Left colon (tissue), 2 donors: ENCODE data around the gene MRPL28. TPM values are rescaled to one million over a fixed set of nuclear protein-coding genes. Genes with fewer than 3 reads are reported as not detected.
"Not testable (repeated sequence)": the region's sequence is repeated elsewhere in the genome, so short reads cannot be mapped to it uniquely, and the experiment has no call there.

Experiments used
- ATAC-seq: fragments of 200-7000 bp; cut with Tn5 transposase; one replicate; pipeline ENCODE4 v1.9.1; 2020; ENCODE audit warnings: mild to moderate bottlenecking, moderate library complexity
- DNase-seq, 2 donors: peaks; one replicate each; pipeline ENCODE4 v3.0.0-alpha.2; 2020
- intact Hi-C, 2 donors: fragments of 100-400 bp; cut with DNase I in 1 of 2; cut with micrococcal nuclease in 1 of 2; formaldehyde crosslinking; loops; one replicate each; pipeline versions ENCODE4 v1.11.2 to v1.14.0; 2022; cut with DNase I, micrococcal nuclease
- total RNA-seq, 2 donors: library from RNA; stranded (reverse); fragmentation: NEBNext Ultra II Directional; extraction: Animal tissue kit (Norgen Biotek cat#: 25700); gene quantifications; one replicate each; pipeline ENCODE4 v1.2.1, GENCODE V29; 2021
- donor health status: DM: no; HTN: no; CAD: no.
- donor health status: DM: yes; HTN: yes; CAD: no.

Gene MRPL28
- total RNA-seq, 2 donors from 2014 or later = 47.7 to 48.2 TPM

DNA sequence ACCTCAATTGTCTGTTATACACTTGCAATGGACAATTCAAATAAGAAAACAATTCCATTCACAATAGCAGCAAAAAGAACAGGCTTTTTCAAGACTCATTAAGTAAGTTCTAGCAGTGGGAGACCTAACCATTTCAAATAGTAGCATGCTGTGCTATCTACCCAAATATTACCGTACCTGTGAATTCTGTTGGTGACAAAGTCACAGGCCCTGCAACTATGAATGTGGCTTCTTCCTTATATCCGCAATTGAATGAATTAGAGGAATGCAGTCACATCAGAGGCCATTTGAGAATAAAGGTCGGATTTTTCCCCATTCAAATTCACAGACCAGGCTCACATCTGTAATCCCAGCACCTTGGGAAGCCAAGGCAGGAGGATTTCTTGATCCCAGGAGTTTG is 25.9 kb upstream of the MRPL28 start:
- DNase-seq (no peak), ATAC-seq (no peak)
- intact Hi-C loops = no loop called here

DNA sequence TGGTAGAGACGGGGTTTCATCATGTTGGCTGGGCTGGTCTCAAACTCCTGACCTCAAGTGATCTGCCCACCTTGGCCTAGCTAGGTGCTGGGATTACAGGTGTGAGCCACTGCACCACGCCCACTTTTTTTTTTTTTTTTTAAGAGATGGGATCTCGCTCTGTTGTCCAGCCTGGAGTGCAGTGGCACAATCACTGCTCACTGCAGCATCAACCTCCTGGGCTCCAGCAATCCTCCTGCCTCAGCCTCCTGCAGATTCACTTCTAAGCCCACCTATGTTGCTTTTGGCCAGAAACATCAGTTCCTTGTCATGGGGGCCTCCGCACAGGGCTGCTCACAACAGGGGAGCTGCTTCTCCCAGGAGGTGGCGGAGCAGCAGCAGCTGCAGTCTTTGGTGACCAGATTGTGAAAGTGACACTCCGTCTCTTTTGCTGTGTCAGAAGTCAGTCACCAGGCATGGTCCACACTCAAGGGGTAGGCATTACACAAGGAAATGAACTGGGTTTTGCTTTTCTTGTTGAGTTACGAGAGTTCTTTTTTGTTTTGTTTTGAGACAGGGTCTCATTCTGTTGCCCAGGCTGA is 22.2 kb upstream of the MRPL28 start:
- intact Hi-C loops = no loop called here

DNA sequence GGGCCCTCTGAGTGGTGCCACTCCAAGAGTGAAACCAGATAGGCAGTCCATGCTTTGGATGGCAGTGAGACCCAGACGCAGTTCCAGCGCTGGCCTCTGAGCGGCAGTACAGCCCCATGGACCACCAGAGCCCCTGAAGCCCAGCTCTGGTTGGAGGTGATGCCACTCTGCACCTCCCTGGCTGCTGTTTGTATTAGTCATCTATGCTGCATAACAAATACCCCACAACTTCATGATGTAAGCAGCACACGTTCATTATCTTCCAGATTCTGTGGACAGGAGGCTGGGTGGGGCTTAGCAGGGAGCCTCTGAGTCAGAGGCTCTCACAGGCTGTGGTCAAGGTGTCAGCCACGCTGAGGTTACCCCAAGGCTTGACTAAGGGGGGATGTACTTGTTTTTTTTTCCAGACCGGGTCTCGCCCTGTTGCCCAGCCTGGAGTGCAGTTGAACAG is 21.6 kb upstream of the MRPL28 start:
- intact Hi-C loops = no loop called here
- DNase-seq (peak in 1 of 2 donors; percentile 28), ATAC-seq (peak; percentile 75)

More for the DNA sequence above, 22.2 kb upstream of the MRPL28 start:
- ATAC-seq (no peak), DNase-seq (no peak)

DNA sequence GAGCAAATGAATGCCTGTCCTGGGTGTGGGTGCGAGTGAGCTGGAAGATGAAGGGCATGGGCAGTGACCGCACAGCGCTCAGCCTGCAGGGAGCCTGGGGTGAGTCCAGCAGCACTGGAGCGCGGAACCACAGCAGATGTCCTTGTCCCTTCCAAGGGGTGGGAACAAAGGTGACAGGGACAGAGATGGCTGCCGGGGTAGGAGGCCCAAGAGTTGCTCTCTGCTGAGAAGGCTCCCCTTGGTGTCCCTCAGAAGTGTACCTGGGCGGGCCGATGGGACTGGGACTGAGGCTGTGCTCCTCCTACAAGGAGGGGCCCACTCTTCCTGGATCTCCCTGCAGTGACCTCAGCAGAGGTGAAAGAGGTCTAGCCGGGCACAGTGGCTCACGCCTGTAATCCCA is 19.0 kb upstream of the MRPL28 start:
- no peak for DNase-seq
- intact Hi-C loops = no loop called here
- ATAC-seq = no peak

DNA sequence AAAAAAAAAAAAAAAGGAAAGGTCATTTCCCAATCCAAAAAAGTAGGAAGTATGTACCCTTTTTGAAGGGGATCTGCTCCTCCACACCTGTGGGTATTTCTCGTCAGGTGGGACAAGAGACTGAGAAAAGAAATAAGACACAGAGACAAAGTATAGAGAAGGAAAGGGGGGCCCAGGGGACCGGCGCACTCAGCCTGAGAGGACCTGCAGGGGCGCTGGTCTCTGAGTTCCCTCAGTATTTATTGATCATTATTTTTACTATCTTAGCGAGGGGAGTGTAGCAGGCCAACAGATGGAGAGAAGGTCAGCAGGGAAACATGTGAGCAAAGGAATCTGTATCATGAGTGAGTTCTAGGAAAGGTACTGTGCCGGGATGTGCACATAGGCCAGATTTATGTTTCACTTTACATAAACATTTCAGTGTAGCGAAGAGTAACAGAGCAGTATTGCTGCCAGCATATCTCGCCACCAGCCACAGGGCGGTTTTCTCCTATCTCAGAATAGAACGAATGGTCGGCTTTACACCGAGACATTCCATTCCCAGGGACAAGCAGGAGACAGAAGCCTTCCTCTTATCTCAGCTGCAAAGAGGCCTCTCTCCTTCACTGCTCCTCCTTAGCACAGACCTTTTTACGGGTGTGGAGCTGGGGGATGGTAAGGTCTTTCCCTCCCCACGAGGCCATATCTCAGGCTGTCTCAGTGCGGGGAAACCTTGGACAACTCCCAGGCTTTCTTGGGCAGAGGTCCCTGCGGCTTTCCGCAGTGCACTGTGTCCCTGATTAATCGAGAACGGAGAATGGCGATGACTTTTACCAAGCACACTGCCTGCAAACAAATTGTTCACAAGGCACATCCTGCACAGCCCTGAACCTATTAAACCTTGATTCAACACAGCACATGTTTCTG is 17.7 kb upstream of the MRPL28 start:
- ATAC-seq, intact Hi-C loops: not testable (repeated sequence)
- peak in 1 of 2 donors; percentile 30 for DNase-seq

DNA sequence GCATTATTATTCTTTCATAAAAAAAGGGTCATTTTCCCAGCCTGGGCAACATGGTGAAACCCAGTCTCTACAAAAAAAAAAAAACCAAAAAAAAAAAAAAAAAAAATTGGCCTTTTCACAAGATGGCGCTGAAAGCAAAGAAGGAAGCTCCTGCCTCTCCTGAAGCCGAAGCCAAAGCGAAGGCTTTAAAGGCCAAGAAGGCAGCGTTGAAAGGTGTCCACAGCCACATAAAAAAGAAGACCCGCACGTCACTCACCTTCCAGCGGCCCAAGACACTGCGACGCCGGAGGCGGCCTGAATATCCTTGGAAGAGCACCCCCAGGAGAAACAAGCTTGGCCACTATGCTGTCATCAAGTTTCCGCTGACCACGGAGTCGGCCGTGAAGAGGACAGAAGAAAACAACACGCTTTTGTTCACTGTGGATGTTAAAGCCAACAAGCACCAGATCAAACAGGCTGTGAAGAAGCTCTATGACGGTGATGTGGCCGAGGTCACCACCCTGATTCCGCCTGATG is 16.4 kb upstream of the MRPL28 start:
- DNase-seq (no peak), ATAC-seq (no peak)
- intact Hi-C loops = no loop called here

DNA sequence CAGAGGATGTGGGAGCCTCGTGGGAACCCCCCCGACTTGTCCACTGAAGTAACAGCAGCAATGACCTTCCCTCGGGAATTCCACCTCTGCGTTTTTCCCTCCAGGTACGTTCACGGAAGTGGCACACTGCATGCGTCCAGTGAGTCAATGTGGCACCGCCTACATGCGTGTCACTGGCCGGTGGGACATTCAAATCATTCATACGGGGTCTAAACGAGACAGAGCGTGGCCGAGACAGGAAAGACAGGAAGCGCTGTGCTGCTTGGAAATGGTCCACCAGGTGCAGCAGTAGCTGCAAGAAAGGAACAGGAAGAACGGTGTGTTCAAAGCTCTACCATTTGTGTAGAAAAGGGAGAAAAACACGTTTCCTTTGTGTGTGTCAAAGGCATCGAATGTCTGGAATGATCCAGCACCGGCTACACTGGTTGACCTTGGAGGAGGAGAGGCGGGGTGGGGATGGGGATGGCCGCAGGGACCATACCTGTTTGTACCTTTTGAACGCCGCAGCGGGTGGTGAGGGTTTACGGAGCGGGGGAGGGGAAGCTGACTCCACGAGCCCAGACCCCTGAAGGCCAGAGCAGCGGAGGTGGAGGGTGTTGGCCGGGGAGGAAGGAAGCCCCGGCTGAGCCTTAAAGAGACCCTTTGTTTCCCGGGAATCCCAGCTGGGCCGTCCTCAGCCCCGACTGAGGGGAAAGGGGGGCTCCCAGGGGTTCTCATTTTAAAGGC is 13.2 kb upstream of the MRPL28 start:
- intact Hi-C loops = no loop called here
- peak; percentile 78 to 88 for DNase-seq
- ATAC-seq = peak; percentile 54

DNA sequence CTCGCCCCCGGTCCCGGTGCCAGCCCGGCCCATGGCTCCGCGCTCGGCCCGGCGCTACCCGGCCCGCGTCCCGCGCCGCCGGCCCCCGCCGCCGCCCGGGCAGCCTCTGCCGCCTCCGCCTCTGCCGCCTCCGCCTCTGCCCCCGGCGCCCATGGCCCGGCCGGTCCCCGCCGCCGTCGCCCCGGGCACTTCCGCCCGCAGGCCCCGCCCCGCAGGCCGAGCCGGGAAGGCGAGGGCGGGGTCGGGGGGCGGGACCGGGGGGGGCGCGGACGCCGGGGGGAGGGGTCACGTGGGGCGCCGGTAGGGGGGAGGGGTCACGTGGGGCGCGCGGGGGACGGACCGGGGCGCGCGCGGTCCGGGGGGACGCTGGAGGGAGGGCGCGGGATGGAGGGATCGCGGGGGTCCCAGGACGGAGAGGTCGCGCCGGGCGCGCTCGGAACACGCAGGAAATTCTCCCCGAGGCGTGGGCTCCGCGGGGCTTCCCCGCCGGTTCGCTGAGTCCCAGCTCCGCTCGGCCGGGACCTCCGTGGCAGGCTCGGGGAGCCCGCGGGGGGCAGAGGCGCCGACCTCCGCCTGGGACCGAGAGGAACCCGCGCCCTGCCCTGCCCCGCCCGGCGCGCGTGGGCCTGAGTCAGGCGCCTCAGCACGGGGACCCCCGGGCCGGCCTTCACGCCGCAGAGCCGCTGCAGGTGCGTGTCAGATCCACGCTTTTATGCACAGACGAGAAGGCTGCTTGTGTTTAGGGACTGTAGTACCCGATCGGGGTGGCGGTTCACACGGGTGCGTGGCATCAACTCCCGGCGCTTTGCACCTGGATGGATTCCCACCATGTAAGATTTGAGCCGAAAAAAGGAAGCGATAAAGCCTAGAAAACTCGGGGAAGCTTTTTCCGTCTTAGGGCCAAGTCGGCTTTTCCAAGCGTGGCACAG is 11.7 kb upstream of the MRPL28 start, which contains the start of gene PGAP6:
Gene PGAP6 (minus strand): TSS at position 190 of the 929 bp plus-strand sequence. CDS start 157 bp downstream, at position 33.
- peak in 1 of 2 donors; percentile 72 for DNase-seq

DNA sequence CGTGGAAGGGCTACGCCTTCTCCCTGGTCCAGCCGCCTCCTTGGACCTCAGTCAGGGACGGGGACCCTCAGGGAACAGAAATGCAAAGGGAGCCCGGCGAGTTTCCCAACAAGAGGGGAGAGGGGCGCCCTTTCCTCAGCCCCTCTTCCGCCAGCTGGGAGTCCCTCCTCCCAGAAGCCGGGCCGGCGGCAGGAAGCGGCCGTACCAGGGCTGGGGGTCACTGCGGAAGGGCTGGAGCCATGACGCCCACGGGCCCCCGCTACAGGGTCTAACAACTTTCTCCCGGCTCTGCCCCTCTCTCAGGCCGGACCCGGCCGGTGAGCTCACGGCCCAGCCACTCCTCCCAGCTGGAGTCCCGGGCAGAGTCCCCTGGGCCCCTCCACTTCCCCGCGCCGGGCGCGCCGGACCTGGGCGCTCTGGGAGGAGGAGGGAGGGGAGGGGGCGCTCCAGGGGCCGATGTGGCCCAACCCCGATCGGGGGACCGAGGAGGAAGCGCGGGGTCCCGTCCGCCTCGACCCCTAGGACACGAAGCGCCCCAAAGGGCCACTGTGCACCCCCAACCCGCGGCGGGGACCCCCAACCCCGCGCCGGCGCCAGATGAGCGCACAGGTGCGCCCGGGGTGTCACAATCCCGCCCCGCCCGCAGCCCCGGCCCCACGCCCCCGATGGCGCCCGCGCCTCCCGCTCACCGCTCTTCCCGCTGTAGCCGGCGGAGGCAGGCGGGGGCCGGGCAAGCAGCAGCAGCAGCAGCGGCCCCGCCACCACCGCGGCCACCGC is 10.9 kb upstream of the MRPL28 start:
- intact Hi-C loops = no loop called here

More for the DNA sequence above, 11.7 kb upstream of the MRPL28 start, which contains the start of gene PGAP6:
- intact Hi-C loops = no loop called here
- ATAC-seq = peak; percentile 49

DNA sequence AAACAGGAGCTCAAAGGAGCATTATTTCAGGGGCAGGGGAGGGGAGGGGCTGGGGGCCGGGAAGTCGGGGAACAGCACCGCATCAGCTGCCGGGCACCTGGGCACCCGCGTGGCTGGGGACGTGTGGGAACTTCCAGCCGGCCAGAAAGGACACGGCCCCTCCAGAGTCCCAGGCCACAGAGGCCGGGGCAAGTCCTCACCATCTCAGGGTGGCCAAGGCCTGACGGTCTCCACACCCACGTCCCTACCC is 10.3 kb upstream of the MRPL28 start:
- ATAC-seq = peak; percentile 23
- intact Hi-C loops = no loop called here
- DNase-seq = no peak

More for the DNA sequence above, 10.9 kb upstream of the MRPL28 start:
- peak; percentile 37 for ATAC-seq
- peak in 1 of 2 donors; percentile 61 for DNase-seq

DNA sequence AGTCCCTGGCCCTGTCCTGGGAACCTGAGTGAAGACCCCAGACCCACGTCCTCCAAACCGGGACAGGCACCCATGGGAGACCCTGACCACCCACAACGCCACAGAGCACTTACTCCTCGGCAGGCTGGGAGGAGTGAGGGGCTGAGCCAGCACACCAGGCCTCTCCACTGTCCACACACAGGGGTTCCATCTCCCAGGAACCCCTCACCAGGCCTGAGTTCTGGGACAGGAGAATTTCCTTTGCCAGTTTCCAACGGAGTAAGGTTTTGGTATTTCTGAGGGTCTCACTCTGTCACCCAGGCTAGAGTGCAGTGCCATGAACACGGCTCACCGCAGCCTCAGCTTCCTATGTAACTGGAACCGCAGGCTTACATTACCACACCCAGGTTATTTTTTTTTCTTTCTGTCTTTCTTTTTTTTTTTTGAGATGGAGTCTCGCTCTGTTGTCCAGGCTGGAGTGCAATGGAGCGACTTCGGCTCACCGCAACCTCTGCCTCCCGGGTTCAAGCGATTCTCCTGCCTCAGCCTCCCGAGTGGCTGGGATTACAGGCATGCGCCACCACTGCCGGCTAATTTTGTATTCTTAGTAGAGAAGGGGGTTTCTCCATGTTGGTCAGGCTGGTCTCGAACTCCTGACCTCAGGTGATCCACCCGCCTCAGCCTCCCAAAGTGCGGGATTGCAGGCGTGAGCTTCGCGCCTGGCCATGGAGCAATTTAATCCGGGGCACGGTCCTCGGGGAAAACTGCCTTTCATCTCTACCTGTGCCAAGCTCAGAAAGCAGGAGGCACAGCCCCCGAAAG is 9.8 kb upstream of the MRPL28 start:
- ATAC-seq (no peak), DNase-seq (no peak)
- intact Hi-C loops = no loop called here

DNA sequence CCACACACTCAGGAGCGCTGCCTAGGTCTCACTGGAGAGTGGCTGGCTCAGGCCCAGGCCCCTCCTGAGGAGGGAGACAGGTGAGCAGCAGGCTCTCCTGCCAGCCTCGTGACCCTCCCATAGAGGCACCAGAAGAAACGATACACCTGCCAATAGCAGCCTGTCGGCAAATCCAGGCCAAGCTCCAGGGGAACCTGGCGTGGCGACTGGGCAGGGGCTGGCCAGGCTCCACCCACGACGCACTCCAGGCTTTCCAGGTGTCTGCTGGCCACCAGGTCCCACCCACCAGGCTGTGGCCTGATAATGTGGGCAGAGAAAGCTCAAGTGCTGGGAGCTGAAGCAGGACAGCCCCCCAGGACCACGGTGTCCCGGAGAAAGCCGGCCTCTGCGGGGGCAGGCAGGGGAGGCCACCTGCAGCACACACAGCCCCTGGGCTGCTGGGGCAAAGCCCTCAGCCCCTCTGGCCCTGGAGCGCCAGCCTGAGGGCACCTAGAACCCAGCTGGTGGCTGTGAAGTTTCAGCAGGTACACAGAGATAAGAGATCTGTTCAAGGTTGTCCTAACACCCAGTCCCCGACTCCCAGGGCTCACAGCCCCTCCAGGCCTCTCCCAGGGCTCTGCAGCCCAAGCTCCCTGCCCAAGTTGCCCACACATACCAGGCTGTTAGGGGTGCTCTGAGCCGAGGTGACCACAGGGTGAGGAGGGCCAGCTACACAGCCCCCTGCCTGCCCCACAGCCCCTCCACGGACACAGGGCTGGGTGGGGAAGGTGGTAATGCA is 9.0 kb upstream of the MRPL28 start:
- peak; percentile 66 for ATAC-seq

DNA sequence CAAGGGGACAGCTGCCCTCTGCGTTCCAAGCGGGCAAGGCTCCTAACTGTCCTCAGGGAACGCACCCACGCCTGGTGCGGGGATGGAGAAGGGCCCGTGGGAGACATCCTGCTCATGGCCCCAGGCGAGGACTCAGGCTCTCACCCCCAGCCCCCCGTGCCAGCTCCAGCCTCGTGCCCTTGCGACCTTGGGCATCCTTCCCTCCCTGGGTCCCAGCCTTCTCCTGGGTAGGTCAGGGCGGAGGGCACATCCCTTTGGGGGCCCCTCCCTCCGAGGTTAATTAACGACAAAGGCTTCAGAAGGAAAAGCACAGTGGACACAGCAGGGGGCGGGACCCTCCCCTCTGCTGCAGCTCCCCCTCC is 8.5 kb upstream of the MRPL28 start:
- intact Hi-C loops = no loop called here
- no peak for ATAC-seq

More for the DNA sequence above, 9.0 kb upstream of the MRPL28 start:
- DNase-seq = peak; percentile 85 to 92
- intact Hi-C loops = no loop called here

DNA sequence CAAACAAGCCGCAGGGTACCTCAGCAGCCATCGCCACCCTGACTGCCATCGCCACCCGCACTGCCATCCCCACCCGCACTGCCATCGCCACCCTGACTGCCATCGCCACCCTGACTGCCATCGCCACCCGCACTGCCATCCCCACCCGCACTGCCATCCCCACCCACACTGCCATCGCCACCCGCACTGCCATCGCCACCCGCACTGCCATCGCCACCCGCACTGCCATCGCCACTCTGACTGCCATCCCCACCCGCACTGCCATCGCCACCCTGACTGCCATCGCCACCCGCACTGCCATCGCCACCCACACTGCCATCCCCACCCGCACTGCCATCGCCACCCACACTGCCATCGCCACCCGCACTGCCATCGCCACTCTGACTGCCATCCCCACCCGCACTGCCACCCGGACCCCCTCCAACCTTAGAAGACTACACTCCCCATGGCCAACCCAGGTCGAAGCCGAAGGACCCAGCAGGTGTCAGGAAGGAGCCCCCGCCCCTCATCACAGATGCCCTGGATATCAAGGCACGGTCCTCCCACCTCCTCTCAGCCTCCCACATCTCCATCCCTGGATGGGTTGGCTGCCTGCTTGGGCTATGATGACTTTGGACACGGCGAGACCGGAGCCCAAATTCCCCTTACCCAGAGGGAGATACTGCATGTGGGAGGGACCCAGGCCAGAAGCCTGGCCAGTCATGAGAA is 7.9 kb upstream of the MRPL28 start:
- DNase-seq, ATAC-seq, intact Hi-C loops: not testable (repeated sequence)

More for the DNA sequence above, 8.5 kb upstream of the MRPL28 start:
- no peak for DNase-seq

DNA sequence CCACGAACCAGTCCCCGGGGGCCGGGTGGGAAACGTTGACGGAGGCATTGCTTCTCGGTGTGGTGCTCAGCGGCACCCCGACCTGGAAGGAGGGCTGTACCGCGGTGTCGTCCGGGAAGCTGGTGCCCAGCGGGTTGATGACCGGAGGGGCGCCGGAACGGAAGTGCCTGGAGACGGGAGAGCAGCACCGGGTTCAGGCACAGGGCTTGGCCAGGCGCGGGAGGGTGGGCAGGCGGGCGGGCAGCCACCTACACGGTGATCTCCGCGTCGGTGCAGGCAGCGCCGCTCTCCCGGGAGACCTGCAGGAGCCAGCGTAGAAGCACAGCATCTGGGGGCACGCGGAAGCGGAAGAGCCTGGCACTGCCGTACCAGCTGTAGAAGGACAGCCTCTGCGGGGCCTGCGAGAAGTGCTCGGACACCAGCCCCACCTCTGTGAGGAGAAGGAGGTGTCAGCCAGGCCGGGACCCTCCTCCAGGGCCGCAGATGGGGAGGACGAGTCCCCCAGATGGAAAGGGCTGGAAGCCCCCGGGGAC is 7.1 kb upstream of the MRPL28 start:
- DNase-seq (no peak), ATAC-seq (no peak)
- intact Hi-C loops = no loop called here
